ENCODE measurements around the gene EIF5A. TPM values are rescaled to one million over a fixed set of nuclear protein-coding genes. Genes with fewer than 3 reads are reported as not detected.

Gene EIF5A
- total RNA-seq, 2 donors from 2014 or later: 367 to 917 TPM

DNA sequence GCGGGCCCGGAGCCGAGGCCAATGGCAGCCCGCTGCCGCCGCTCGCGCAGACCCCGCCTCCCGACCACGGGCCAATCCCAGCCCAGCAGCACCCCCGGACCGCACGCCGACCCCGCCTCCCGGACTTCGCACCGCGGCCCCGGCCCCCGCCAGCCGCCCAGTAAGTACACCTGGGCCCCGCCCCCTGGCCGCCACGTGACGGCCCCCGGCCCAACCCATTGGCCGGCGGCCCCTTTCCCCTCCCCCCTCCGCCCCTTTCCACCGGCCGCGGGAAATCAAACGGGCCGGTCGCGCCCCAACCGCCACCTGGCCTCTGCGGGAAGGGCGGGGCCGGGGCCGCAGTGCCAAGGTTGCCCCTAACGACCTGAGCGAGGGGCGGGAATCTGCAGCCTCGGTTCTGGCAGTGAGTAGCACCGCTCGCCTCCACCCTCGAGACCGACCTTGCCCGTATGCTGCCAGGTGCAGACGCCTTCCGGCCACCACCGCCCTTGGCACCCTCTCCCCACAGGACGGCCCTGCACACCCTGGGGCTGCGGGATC, 12.7 kb upstream of the EIF5A start, which contains the start of gene YBX2:
Gene YBX2, minus strand, starts transcription at position 26 of the 540 bp plus-strand sequence. CDS start 139 bp downstream, outside the sequence.
- H3K9me3 ChIP-seq: no peaks in the 10 kb centered on the region
- peak within 1 kb of the TSS; percentile 80 for H3K27ac ChIP-seq
- H3K27me3 ChIP-seq: peaks cover 4% of the 10 kb centered on the region
- no peaks in the 10 kb centered on the region for H3K36me3 ChIP-seq
- intact Hi-C loops (cut with DNase I): loop anchor here (5.0 kb wide), 1 partner anchor 32 kb away; the partner anchor contains the start of gene CLDN7
- peak within 1 kb of the TSS; percentile 26 for H3K4me3 ChIP-seq
- peaks cover 16% of the 10 kb centered on the region for H3K4me1 ChIP-seq
- DNase-seq: peak; percentile 94
- H3K9ac ChIP-seq (ENCODE audit: low read depth in 2 of 2, low read length in 2 of 2): peak within 1 kb of the TSS; percentile 50 to 74
- TF ChIP-seq, protein P1, sequence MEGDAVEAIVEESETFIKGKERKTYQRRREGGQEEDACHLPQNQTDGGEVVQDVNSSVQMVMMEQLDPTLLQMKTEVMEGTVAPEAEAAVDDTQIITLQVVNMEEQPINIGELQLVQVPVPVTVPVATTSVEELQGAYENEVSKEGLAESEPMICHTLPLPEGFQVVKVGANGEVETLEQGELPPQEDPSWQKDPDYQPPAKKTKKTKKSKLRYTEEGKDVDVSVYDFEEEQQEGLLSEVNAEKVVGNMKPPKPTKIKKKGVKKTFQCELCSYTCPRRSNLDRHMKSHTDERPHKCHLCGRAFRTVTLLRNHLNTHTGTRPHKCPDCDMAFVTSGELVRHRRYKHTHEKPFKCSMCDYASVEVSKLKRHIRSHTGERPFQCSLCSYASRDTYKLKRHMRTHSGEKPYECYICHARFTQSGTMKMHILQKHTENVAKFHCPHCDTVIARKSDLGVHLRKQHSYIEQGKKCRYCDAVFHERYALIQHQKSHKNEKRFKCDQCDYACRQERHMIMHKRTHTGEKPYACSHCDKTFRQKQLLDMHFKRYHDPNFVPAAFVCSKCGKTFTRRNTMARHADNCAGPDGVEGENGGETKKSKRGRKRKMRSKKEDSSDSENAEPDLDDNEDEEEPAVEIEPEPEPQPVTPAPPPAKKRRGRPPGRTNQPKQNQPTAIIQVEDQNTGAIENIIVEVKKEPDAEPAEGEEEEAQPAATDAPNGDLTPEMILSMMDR (IDR thresholded peaks at IDR 0.05): no peak

DNA sequence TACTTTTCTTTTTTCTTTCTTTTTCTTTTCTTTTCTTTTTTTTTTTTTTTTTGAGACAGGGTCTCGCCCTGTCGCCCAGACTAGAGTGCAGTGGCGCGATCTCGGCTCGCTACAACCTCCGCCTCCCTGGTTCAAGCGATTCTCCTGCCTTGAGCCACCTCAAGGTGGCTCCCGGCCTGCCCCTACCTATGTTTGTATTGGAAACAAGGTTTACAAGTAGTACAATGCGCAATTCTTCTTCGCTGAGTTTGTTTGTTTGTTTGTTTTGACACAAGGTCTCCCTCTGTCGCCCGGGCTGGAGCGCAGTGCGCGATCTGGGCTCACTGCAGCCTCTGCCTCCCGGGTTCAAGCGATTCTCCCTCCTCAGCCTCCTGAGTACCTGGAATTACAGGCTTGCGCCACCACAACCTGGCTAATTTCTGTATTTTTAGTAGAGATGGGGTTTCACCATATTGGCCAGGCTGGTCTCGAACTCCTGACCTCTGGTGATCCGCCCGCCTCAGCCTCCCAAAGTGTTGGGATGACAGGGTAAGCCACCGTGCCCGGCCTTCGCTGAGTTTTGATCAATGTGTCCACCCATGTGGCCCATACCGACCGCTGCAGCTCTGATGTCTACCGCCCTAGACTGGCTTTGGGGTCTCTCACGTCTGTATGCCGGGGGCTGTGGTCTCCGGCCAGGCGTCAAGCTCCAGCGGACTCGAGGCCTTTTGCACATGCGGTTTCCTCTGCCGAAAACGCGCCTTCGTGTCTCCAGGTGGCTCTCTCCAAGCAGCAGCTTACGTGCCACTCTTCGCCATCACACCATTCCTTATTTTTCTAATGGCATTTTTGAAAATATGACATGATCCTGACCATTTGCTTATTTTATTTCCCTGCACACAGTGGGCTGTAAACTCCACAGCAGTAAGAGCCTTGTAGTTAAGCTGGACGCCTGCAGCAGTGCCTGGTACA, 11.9 kb upstream of the EIF5A start:
- Histone ChIP-seq H3K4me3 (peak overlapping the region; percentile 26), H3K9me3 (no peaks in the 10 kb centered on the region), H3K4me1 (peaks cover 16% of the 10 kb centered on the region), H3K27me3 (peaks cover 4% of the 10 kb centered on the region), H3K27ac (peak overlapping the region; percentile 80), H3K9ac (ENCODE audit: low read depth in 2 of 2, low read length in 2 of 2) (peak overlapping the region; percentile 50 to 74), H3K36me3 (no peaks in the 10 kb centered on the region)
- TF ChIP-seq, protein P1 (IDR thresholded peaks at IDR 0.05): no peak
- DNase-seq: peak; percentile 38
- intact Hi-C loops (cut with DNase I): loop anchor here (5.0 kb wide), 1 partner anchor 33 kb away; the partner anchor contains the start of gene CLDN7

DNA sequence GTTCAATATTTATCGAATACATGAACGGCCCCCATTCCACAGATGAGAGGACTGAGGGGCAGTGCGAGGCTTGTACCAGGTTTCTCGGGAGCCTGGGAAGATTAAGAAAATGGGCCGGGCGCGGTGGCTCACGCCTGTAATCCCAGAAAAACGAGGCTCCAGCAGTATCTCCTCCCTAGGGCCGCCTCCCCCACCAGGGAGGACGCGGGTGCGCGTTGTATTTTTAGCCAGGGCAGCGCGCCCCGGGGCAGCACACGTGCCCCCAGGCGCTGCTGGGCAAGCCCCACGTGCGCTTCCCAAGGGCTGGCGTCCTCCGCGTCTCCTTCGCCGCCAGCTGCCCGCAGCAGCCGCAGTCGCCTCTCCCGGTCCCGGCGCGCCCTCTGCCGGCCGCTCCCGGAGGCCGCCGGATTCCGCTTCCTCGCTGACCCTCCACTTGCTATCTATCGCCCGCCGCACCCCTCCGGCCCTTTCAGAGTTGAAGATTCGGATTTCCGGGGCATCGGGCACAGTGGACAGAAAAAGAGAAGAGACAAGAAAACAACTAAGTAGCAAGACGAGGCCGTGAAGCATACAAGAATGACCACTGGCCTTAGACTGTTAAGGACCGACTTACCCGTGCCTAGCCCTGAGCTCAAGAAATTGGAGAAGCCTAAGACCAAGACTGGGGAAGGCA, 11.1 kb upstream of the EIF5A start:
- intact Hi-C loops (cut with DNase I): loop anchor here (5.0 kb wide), 1 partner anchor 34 kb away; the partner anchor contains the start of gene CLDN7
- Histone ChIP-seq H3K4me1 (peaks cover 16% of the 10 kb centered on the region), H3K36me3 (no peaks in the 10 kb centered on the region), H3K9me3 (no peaks in the 10 kb centered on the region), H3K27me3 (peaks cover 4% of the 10 kb centered on the region), H3K4me3 (peak overlapping the region; percentile 6), H3K9ac (ENCODE audit: low read depth in 2 of 2, low read length in 2 of 2) (peak overlapping the region; percentile 35 to 74), H3K27ac (no peak overlapping the region)
- TF ChIP-seq, protein P1 (IDR thresholded peaks at IDR 0.05): peak; percentile 90
- DNase-seq: peak; percentile 83

DNA sequence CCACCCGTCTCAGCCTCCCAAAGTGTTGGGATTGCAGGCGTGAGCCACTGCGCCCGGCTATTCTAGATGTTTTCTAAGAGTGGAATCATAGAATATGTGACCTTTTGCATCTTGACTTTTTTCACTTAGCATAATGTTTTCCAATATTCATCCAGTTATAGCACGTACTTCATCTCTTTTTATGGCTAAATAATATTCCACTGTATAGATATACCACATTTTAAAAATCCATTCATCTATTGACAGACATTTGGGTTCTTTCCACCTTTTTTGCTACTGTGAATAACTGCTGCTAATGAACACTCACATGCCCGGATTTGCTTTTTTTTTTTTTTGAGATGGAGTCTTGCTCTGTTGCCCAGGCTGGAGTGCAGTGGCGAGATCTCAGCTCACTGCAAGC, 3.2 kb upstream of the EIF5A start:
- intact Hi-C loops (cut with DNase I): no loop called here
- no peak overlapping the region for H3K9ac ChIP-seq (ENCODE audit: low read depth in 2 of 2, low read length in 2 of 2)
- no peaks in the 10 kb centered on the region for H3K27me3 ChIP-seq
- H3K4me1 ChIP-seq: no peaks in the 10 kb centered on the region
- H3K36me3 ChIP-seq: no peaks in the 10 kb centered on the region
- no peak overlapping the region for H3K27ac ChIP-seq
- no peak for DNase-seq
- no peaks in the 10 kb centered on the region for H3K9me3 ChIP-seq
- TF ChIP-seq, protein P1 (IDR thresholded peaks at IDR 0.05): no peak
- H3K4me3 ChIP-seq: no peak overlapping the region

All from colonic mucosa (tissue), 4 donors.